Breast epithelium (tissue), 4 donors: ENCODE results near the gene CCNL2. TPM values are rescaled to one million over a fixed set of nuclear protein-coding genes. Genes with fewer than 3 reads are reported as not detected.

Source experiments
- DNase-seq, 2 donors: peaks; one replicate each; pipeline ENCODE4 v3.0.0-alpha.2; 2019; ENCODE audit warnings: low spot score in 2 of 2
- H3K27ac ChIP-seq, 2 donors: fragments of 200-600 bp; sonication (generic) in 1 of 2; one replicate each; pipeline ENCODE4 v1.5.1; 2016 to 2019; ENCODE audit warnings: mild to moderate bottlenecking in 1 of 2
- H3K27me3 ChIP-seq, 2 donors: fragments of 200-600 bp; sonication (generic) in 1 of 2; one replicate each; pipeline versions ENCODE4 v1.5.1 to v1.6.0; 2017 to 2019; ENCODE audit warnings: control low read depth in 1 of 2, mild to moderate bottlenecking in 1 of 2
- H3K36me3 ChIP-seq: fragments of 200-600 bp; one replicate; pipeline ENCODE4 v1.5.1; 2019
- H3K4me1 ChIP-seq, 2 donors: fragments of 200-600 bp; sonication (generic); one replicate each; pipeline ENCODE4 v1.5.1; 2016 to 2019; ENCODE audit warnings: control low read depth in 1 of 2
- H3K4me3 ChIP-seq, 3 donors: fragments of 200-600 bp; sonication (generic); 1 replicate in 2 of 3; 2 replicates in 1 of 3; pipeline ENCODE4 v1.5.1; 2016 to 2019; ENCODE audit warnings: mild to moderate bottlenecking in 3 of 3, moderate library complexity in 2 of 3
- H3K9me3 ChIP-seq, 2 donors: fragments of 200-600 bp; sonication (generic) in 1 of 2; one replicate each; pipeline ENCODE4 v1.5.1; 2016 to 2019; ENCODE audit warnings: control low read depth in 1 of 2
- CTCF ChIP-seq, 3 donors: fragments of 450-650 bp; IDR thresholded peaks; one replicate each; pipeline ENCODE4 v1.5.1; 2016 to 2017; ENCODE audit warnings: antibody characterized with exemption in 3 of 3, mild to moderate bottlenecking in 3 of 3, moderate library complexity in 3 of 3
- POLR2A ChIP-seq: fragments of 450-650 bp; IDR thresholded peaks from one replicate; pipeline ENCODE4 v1.6.1; 2016; ENCODE audit warnings: antibody characterized with exemption, mild to moderate bottlenecking, moderate library complexity
- POLR2AphosphoS5 ChIP-seq, 3 donors: sonication (generic); formaldehyde crosslinking; IDR thresholded peaks; one replicate each; pipeline ENCODE4 v1.6.1; 2017; ENCODE audit warnings: antibody characterized with exemption in 3 of 3
- intact Hi-C: fragments of 100-400 bp; cut with DNase I; formaldehyde crosslinking; loops from one replicate; pipeline ENCODE4 v1.15.1; 2023; ENCODE audit warnings: low total_unique reads
- total RNA-seq, 3 donors: library from RNA; depleted of rRNA; stranded (reverse); fragments of >200 nt; gene quantifications; one replicate each; pipeline ENCODE4 v1.1.0, GENCODE V29; 2016

CCNL2 gene
- total RNA-seq, 3 donors from 2014 or later: 170 to 325 (median 285) TPM

DNA sequence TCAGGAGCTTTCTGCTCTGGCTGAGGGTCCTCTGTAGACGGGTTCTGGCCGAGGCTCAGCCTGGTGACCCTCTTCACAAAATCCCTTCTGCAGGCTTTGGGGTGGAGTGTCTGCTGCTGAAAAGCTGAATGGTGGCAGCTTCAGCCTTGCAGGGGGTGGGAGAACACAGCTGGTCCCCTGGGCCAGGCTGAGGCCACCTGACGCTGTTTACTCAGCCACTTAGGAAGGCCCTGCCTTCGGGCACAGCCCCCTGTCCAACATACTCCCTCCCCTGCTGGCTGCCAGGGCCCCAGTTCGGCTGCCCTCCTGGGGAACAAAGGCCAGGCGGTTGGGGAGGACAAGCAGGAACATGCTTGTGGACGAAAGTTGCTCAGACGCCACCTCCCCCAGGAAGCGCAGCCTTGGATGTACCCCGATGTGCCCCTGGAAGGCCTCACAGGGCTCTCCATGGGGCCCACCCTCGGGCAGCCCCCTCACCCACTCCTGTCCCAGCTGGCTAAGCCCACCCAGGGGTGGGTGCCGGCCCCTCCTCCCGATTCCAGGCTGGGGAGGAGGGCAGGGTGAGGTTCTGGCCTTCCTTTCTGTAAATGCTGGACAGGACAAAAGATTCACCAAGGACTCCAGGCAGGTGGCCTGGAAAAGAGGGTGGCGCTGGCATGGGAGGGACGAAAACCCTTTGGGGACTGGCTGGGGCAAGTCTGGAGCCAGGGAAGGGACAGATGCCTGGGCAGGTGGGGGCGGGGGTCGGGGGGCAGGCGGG, 22.2 kb upstream of the CCNL2 start, which contains the start of gene ANKRD65:
ANKRD65 (minus strand) TSS at position 130 of the 760 bp plus-strand sequence. CDS start 271 bp downstream, outside the sequence.
- no peak for TF ChIP-seq POLR2A
- no peak for TF ChIP-seq CTCF (IDR thresholded peaks at IDR 0.05)
- TF ChIP-seq POLR2AphosphoS5 (IDR thresholded peaks at IDR 0.05): no peak
- no peaks in the 10 kb centered on the region for H3K9me3 ChIP-seq
- H3K36me3 ChIP-seq: no peaks in the 10 kb centered on the region
- intact Hi-C loops: no loop called here
- H3K27ac ChIP-seq: peak within 1 kb of the TSS; percentile 76 to 93
- DNase-seq: peak in 1 of 2 donors; percentile 68
- peak within 1 kb of the TSS; percentile 20 to 75 (median 60) for H3K4me3 ChIP-seq
- H3K4me1 ChIP-seq: peaks cover 4 to 6% of the 10 kb centered on the region in 2 donors
- no peaks in the 10 kb centered on the region for H3K27me3 ChIP-seq

GRCh38 chr1:1420654-1421141, 21.6 kb upstream of the CCNL2 start:
- H3K27me3 ChIP-seq: no peaks in the 10 kb centered on the region
- H3K27ac ChIP-seq: peak overlapping the region; percentile 76 to 93
- peak overlapping the region; percentile 20 to 75 (median 60) for H3K4me3 ChIP-seq
- DNase-seq: no peak
- peaks cover 4 to 6% of the 10 kb centered on the region in 2 donors for H3K4me1 ChIP-seq
- no peaks in the 10 kb centered on the region for H3K9me3 ChIP-seq
- H3K36me3 ChIP-seq: no peaks in the 10 kb centered on the region
- TF ChIP-seq CTCF (IDR thresholded peaks at IDR 0.05): no peak
- TF ChIP-seq POLR2AphosphoS5 (IDR thresholded peaks at IDR 0.05): no peak
- TF ChIP-seq POLR2A: no peak
- intact Hi-C loops: no loop called here

GRCh38 chr1:1419813-1420653, 20.9 kb upstream of the CCNL2 start:
- peaks cover 4 to 6% of the 10 kb centered on the region in 2 donors for H3K4me1 ChIP-seq
- H3K36me3 ChIP-seq: no peaks in the 10 kb centered on the region
- no peak for DNase-seq
- intact Hi-C loops: no loop called here
- H3K27me3 ChIP-seq: no peaks in the 10 kb centered on the region
- H3K9me3 ChIP-seq: no peaks in the 10 kb centered on the region
- H3K27ac ChIP-seq: peak overlapping the region; percentile 81 to 93
- TF ChIP-seq CTCF (IDR thresholded peaks at IDR 0.05) (peak in 1 of 3 donors; percentile 26), POLR2AphosphoS5 (IDR thresholded peaks at IDR 0.05) (no peak), POLR2A (no peak)
- H3K4me3 ChIP-seq: peak overlapping the region; percentile 37 to 75 (median 60)

GRCh38 chr1:1419363-1419812, 20.3 kb upstream of the CCNL2 start:
- H3K27ac ChIP-seq: peak overlapping the region; percentile 81 to 93
- no peaks in the 10 kb centered on the region for H3K9me3 ChIP-seq
- no peak for DNase-seq
- peaks cover 4 to 6% of the 10 kb centered on the region in 2 donors for H3K4me1 ChIP-seq
- intact Hi-C loops: no loop called here
- H3K4me3 ChIP-seq: peak overlapping the region; percentile 37 to 75 (median 60)
- TF ChIP-seq POLR2AphosphoS5 (IDR thresholded peaks at IDR 0.05) (no peak), POLR2A (no peak), CTCF (IDR thresholded peaks at IDR 0.05) (no peak)
- H3K36me3 ChIP-seq: no peaks in the 10 kb centered on the region
- no peaks in the 10 kb centered on the region for H3K27me3 ChIP-seq
